Measurements from ENCODE around the gene ENOX2. TPM values are rescaled to one million over a fixed set of nuclear protein-coding genes. Genes with fewer than 3 reads are reported as not detected.

ENOX2 gene
- polyA plus RNA-seq, 1 donor from 2014 or later, result 48.7 TPM

DNA sequence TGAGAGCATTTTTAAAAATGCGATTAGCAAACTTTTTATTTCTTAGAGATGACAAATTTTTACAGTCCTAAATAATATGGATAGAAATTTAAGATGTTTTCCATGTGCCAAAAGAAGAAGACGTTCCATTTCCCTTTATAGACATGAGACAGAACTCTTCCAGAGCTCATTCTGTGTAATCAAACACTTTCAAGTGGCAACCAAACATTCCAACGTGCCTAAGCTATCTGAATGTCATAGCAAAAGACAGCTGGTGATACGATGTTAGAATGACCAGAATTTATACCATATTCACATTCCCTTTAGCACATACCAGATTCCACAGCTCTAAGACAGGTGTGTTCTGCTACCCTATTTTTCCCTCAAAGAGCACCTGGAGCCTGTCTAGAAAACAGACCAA is 133.2 kb downstream of the ENOX2 start:
- no peaks in the 10 kb centered on the region for H3F3A ChIP-seq (ENCODE audit: insufficient read depth, low read length, poor library complexity, severe bottlenecking)
- no peaks in the 10 kb centered on the region for H3K9me2 ChIP-seq (ENCODE audit: insufficient read depth, low read length)
- no peak overlapping the region for H2AFZ ChIP-seq (ENCODE audit: low read depth, low read length)
- H3K27ac ChIP-seq (ENCODE audit: low read length), result no peak overlapping the region
- no peaks in the 10 kb centered on the region for H4K20me1 ChIP-seq (ENCODE audit: insufficient read depth)
- TF ChIP-seq EZH2 (IDR thresholded peaks at IDR 0.05; ENCODE audit: borderline replicate concordance, insufficient read depth, low read length, poor library complexity, severe bottlenecking), result no peak
- TF ChIP-seq EP300 (conservative IDR thresholded peaks at IDR 0.05; ENCODE audit: poor library complexity, severe bottlenecking), result no peak
- H3K27me3 ChIP-seq (ENCODE audit: insufficient read depth, low read depth, low read length), result no peaks in the 10 kb centered on the region
- H3K9me3 ChIP-seq (ENCODE audit: low read length), result no peaks in the 10 kb centered on the region
- H3K36me3 ChIP-seq (ENCODE audit: insufficient read depth, low read length), result no peaks in the 10 kb centered on the region
- H3K9ac ChIP-seq (ENCODE audit: low read length), result no peak overlapping the region
- no peak overlapping the region for H3K4me3 ChIP-seq (ENCODE audit: low read length)
- no peak overlapping the region for H3K4me2 ChIP-seq (ENCODE audit: low read length)
- no peaks in the 10 kb centered on the region for H3K79me2 ChIP-seq (replicated peaks; ENCODE audit: insufficient read depth, low read length)

DNA sequence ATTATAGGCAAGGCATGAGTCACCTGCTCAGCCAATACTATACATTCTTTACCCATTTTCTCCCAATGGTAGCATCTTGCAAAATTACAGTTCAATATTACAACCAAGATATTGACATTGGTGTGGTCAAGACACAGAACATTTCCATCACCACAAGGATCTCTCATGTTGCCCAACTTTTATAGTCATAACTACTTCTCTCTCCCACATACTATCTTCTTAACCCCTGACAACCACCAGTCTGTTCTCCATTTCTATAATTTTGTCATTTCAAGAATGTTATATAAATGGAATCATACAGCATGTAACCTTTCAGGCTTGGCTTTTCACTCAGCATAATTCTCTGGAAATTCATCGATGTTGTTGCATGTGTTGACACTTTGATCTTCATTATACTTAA is 144.9 kb downstream of the ENOX2 start:
- H3K9me2 ChIP-seq (ENCODE audit: insufficient read depth, low read length), result no peaks in the 10 kb centered on the region
- TF ChIP-seq EP300 (conservative IDR thresholded peaks at IDR 0.05; ENCODE audit: poor library complexity, severe bottlenecking), result no peak
- TF ChIP-seq MXI1 (conservative IDR thresholded peaks at IDR 0.05; ENCODE audit: poor library complexity, severe bottlenecking), result no peak
- TF ChIP-seq SMC3 (conservative IDR thresholded peaks at IDR 0.05; ENCODE audit: poor library complexity), result no peak
- no peak for TF ChIP-seq TAF1 (IDR thresholded peaks at IDR 0.05; ENCODE audit: low read depth)
- TF ChIP-seq POLR2AphosphoS5 (IDR thresholded peaks at IDR 0.05), result no peak
- TF ChIP-seq EZH2 (IDR thresholded peaks at IDR 0.05; ENCODE audit: borderline replicate concordance, insufficient read depth, low read length, poor library complexity, severe bottlenecking), result no peak
- no peak for TF ChIP-seq REST (IDR thresholded peaks at IDR 0.05; ENCODE audit: borderline replicate concordance)
- H4K20me1 ChIP-seq (ENCODE audit: insufficient read depth), result no peaks in the 10 kb centered on the region
- H3K4me3 ChIP-seq (ENCODE audit: low read length), result no peak overlapping the region
- H3K9me3 ChIP-seq (ENCODE audit: low read length), result no peaks in the 10 kb centered on the region
- no peak overlapping the region for H2AFZ ChIP-seq (ENCODE audit: low read depth, low read length)
- H3K27ac ChIP-seq (ENCODE audit: low read length), result no peak overlapping the region
- no peaks in the 10 kb centered on the region for H3K79me2 ChIP-seq (replicated peaks; ENCODE audit: insufficient read depth, low read length)
- no peaks in the 10 kb centered on the region for H3K36me3 ChIP-seq (ENCODE audit: insufficient read depth, low read length)
- no peaks in the 10 kb centered on the region for H3K27me3 ChIP-seq (ENCODE audit: insufficient read depth, low read depth, low read length)
- H3F3A ChIP-seq (ENCODE audit: insufficient read depth, low read length, poor library complexity, severe bottlenecking), result no peaks in the 10 kb centered on the region
- no peak overlapping the region for H3K4me2 ChIP-seq (ENCODE audit: low read length)
- H3K9ac ChIP-seq (ENCODE audit: low read length), result no peak overlapping the region

GRCh38 chrX:130756233-130756632 is 146.8 kb downstream of the ENOX2 start:
- H3K79me2 ChIP-seq (replicated peaks; ENCODE audit: insufficient read depth, low read length), result no peaks in the 10 kb centered on the region
- H3K4me3 ChIP-seq (ENCODE audit: low read length), result no peak overlapping the region
- H3K9me2 ChIP-seq (ENCODE audit: insufficient read depth, low read length), result no peaks in the 10 kb centered on the region
- H3K27me3 ChIP-seq (ENCODE audit: insufficient read depth, low read depth, low read length), result no peaks in the 10 kb centered on the region
- H3K36me3 ChIP-seq (ENCODE audit: insufficient read depth, low read length), result no peaks in the 10 kb centered on the region
- H3K9ac ChIP-seq (ENCODE audit: low read length), result no peak overlapping the region
- no peaks in the 10 kb centered on the region for H4K20me1 ChIP-seq (ENCODE audit: insufficient read depth)
- TF ChIP-seq SMC3 (conservative IDR thresholded peaks at IDR 0.05; ENCODE audit: poor library complexity) (no peak), REST (IDR thresholded peaks at IDR 0.05; ENCODE audit: borderline replicate concordance) (no peak), MXI1 (conservative IDR thresholded peaks at IDR 0.05; ENCODE audit: poor library complexity, severe bottlenecking) (no peak), RAD21 (conservative IDR thresholded peaks at IDR 0.05) (no peak), CTCF (IDR thresholded peaks at IDR 0.05; ENCODE audit: poor library complexity, severe bottlenecking) (no peak), EZH2 (IDR thresholded peaks at IDR 0.05; ENCODE audit: borderline replicate concordance, insufficient read depth, low read length, poor library complexity, severe bottlenecking) (no peak)
- H3K4me2 ChIP-seq (ENCODE audit: low read length), result no peak overlapping the region
- no peak overlapping the region for H2AFZ ChIP-seq (ENCODE audit: low read depth, low read length)
- H3F3A ChIP-seq (ENCODE audit: insufficient read depth, low read length, poor library complexity, severe bottlenecking), result no peaks in the 10 kb centered on the region
- H3K27ac ChIP-seq (ENCODE audit: low read length), result no peak overlapping the region
- no peaks in the 10 kb centered on the region for H3K9me3 ChIP-seq (ENCODE audit: low read length)

All from neural cell (in vitro differentiated cells).